A549 (cell line): ENCODE measurements around the gene CSNK1A1L.

Experiments
- EP300 ChIP-seq, 2 experiments: fragments of >200 bp; sonication (Bioruptor Twin); formaldehyde crosslinking; IDR thresholded peaks; 2 replicates in 1 of 2; 3 replicates in 1 of 2; pipeline ENCODE4 v1.6.1; 2016 to 2017
- POLR2A ChIP-seq: IDR thresholded peaks from 2 replicates; pipeline ENCODE4 v1.6.1; 2012; ENCODE audit warnings: mild to moderate bottlenecking, low read length
- POLR2AphosphoS2 ChIP-seq: conservative IDR thresholded peaks from 2 replicates; pipeline ENCODE4 v1.6.1; 2012; ENCODE audit warnings: low read length, improper control_type of control experiment, inconsistent platforms
- RAD21 ChIP-seq, 2 experiments: fragments of >200 bp in 1 of 2; sonication (Bioruptor Twin) in 1 of 2; formaldehyde crosslinking in 1 of 2; IDR thresholded peaks in 1 of 2; conservative IDR thresholded peaks in 1 of 2; 2 replicates in 1 of 2; 3 replicates in 1 of 2; pipeline ENCODE4 v1.6.1; 2012 to 2018; ENCODE audit warnings: inconsistent platforms in 1 of 2
- SREBF2 ChIP-seq: fragments of 450-650 bp; IDR thresholded peaks from 2 replicates; pipeline ENCODE4 v1.6.1; 2014; ENCODE audit warnings: mild to moderate bottlenecking, moderate library complexity
- TF ChIP-seq, protein P1 (sequence below): fragments of >200 bp; sonication (Bioruptor Twin); formaldehyde crosslinking; IDR thresholded peaks from 3 replicates; pipeline ENCODE4 v1.5.1; 2016
- TF ChIP-seq, protein P2 (sequence below): IDR thresholded peaks from 2 replicates; pipeline ENCODE4 v1.6.1; 2012
- TF ChIP-seq, protein P3 (sequence below): IDR thresholded peaks from 2 replicates; pipeline ENCODE4 v1.6.1; 2012

GRCh38 chr13:37143911-37144310, 38.4 kb upstream of the CSNK1A1L start:
- TF ChIP-seq, protein P1, sequence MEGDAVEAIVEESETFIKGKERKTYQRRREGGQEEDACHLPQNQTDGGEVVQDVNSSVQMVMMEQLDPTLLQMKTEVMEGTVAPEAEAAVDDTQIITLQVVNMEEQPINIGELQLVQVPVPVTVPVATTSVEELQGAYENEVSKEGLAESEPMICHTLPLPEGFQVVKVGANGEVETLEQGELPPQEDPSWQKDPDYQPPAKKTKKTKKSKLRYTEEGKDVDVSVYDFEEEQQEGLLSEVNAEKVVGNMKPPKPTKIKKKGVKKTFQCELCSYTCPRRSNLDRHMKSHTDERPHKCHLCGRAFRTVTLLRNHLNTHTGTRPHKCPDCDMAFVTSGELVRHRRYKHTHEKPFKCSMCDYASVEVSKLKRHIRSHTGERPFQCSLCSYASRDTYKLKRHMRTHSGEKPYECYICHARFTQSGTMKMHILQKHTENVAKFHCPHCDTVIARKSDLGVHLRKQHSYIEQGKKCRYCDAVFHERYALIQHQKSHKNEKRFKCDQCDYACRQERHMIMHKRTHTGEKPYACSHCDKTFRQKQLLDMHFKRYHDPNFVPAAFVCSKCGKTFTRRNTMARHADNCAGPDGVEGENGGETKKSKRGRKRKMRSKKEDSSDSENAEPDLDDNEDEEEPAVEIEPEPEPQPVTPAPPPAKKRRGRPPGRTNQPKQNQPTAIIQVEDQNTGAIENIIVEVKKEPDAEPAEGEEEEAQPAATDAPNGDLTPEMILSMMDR: no peak
- TF ChIP-seq, protein P2, sequence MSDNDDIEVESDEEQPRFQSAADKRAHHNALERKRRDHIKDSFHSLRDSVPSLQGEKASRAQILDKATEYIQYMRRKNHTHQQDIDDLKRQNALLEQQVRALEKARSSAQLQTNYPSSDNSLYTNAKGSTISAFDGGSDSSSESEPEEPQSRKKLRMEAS: no peak
- TF ChIP-seq POLR2A: no peak
- no peak for TF ChIP-seq EP300 (IDR thresholded peaks at IDR 0.05)
- TF ChIP-seq, protein P3, sequence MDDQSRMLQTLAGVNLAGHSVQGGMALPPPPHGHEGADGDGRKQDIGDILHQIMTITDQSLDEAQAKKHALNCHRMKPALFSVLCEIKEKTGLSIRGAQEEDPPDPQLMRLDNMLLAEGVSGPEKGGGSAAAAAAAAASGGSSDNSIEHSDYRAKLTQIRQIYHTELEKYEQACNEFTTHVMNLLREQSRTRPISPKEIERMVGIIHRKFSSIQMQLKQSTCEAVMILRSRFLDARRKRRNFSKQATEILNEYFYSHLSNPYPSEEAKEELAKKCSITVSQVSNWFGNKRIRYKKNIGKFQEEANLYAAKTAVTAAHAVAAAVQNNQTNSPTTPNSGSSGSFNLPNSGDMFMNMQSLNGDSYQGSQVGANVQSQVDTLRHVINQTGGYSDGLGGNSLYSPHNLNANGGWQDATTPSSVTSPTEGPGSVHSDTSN: no peak
- no peak for TF ChIP-seq SREBF2
- no peak for TF ChIP-seq POLR2AphosphoS2
- TF ChIP-seq RAD21 (conservative IDR thresholded peaks at IDR 0.05 in 1 of 2, IDR thresholded peaks at IDR 0.05 in 1 of 2): no peak
